GM19240 (cell line): ENCODE results near the gene CADM1.

Source experiments
- DNase-seq: peaks from one replicate; pipeline ENCODE4 v3.0.0; 2011; ENCODE audit warnings: low spot score; ENCODE audit not compliant: insufficient read length

Gene CADM1

DNA sequence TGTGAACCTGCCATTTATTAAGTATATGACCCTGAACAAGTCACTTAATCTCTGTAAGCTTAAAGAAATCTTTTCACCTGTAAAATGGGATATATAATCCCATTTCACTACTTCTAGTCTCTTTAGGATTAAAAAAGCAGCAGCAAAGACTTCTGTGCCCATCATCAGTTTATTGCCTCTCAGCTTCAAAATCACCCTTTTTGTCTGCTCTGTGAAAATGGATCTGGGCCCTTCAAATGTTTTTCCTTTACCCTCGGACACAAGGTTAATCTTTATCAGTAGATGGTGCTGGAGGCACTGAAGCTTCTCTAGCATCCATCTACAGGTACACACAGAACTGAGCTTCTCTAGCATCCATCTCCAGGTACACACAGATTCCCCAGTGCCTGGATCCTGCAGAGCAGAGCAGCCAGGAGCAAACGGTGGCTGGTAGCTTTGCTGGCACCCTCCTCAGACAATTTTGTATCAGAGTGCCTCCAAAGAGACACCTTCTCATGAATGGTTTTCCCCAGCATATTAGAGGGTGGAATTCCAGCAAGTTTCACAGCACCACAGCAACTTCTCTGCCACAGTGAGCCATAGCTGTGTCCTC is 56.8 kb downstream of the CADM1 start:
- DNase-seq = no peak

DNA sequence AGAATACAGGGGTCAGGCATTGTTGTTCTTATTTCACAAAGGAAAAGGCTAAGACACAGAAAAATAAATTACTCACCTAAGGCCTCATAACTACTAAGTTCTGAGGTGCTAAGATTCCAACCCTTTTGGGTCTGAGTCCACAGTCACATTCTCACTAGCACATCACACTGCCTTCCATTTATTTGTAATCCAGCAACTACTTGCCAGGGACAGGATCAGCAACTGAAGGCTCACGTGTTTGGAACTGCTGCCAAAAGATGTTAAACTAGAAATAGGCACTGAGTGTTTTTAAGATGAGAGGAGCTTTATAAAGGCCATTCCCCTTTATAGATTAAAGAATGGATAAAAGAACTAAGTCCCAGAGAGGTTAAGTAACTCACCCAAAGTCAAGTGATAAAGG is 58.0 kb downstream of the CADM1 start:
- DNase-seq = no peak

DNA sequence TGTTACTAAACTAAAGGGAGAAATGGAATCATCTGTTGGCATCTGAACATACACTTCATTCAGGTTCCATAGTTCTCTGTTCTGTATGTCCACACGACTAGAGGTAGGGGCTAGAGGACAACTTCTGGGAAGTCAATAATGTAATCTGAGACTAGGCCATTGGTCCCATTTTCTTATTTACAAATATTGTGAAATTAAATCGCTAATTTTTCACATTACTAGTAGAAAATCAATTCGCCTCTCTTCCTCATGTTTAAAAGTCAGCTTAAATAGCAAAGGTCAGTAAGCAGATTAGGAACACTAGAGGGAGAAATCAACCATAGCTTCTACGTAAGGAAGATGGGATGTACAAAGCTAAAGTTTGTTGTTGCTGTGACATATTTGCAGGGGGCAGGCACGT is 59.7 kb downstream of the CADM1 start:
- DNase-seq = no peak

DNA sequence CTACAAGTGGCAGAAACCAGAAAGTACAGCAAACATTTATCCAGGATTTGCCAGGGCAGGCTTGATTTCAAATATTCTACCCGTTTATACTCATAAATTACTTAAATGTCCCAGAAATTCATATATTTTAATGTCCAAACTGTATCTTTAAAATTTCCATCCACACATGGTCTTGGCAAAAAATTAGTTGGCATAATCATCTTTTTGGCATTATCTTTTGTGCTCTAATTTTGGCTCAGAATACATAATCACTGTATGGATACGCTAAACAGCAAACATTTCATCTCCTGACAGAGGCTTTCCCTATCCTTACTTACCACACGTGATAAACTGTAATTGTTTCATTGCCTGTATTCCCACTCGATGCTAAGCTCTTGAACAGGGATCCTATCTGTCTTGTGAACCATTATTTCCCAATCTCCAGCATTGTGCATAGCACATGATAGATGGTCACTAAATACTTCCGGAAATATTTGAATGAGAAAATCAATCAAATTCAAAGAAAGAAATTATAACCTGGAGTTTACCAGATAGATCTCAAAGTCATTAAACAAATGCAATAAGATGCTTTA is 64.2 kb downstream of the CADM1 start:
- DNase-seq = no peak

DNA sequence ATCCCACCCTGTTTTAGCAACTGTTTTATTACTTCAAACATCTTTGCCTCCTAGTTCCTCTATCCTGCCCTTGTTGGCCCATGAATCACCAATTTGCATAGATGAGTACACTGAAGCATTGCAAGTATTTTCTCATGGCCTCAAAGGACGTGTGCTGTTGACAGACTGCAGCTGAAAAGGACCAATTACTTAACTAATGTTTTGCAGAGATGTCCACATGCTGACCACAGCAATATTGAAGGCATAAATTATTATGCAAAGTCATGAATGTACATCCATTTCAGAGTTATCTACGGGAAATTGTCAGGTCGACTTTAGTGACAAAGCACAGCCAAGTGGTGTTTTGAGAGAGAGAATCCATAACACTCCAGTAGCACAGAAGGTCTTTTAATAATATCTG is 64.8 kb downstream of the CADM1 start:
- DNase-seq = no peak

DNA sequence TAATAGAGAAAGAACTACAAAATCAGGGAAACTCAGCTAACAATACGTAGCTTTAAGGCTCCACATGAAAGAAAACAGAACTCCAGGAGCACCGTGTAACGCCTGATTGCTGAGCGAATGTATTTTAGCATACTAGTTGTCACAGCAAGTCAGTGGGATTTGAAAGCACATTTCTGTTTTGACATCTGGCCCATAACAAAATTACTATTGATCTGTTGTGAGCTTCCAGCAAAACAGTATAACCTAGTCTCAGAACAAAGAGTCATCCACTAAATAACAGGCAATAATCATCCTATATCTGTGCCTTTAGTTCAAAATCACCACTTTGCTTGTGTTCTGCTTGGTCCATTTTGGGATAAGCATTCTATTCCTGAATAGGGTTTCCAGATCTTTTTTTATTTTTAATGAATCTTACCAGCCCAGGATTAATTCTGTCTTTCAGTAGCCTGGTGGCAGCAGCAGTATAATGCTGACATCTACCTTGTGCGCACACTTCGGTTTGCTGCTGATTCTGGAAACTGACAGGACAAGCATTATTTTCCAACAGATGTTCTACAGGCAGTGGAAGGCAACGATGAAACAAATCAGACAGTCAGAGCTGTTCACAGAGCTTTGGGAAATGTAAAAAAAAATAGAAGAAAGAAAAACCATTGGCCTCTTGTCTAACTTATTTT is 66.2 kb downstream of the CADM1 start:
- no peak for DNase-seq

DNA sequence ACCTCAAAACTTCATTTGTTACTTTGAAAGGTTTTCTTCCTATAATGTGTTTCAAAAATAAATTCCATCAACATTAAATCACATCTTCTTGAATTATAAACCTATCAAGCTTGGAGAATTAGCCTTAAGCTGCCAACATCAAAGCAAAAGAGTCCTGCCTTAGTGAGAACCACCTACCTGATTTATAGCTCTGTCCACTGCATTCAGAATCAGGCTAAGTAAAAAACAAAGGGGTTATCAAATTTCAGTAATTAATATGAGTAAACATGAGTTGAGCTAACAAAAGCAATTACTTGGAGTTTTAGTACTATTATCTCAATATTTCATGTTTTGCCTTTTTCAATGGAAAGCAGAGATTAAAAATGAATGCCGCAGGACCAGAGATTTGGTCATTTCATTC is 73.9 kb downstream of the CADM1 start:
- DNase-seq = no peak

DNA sequence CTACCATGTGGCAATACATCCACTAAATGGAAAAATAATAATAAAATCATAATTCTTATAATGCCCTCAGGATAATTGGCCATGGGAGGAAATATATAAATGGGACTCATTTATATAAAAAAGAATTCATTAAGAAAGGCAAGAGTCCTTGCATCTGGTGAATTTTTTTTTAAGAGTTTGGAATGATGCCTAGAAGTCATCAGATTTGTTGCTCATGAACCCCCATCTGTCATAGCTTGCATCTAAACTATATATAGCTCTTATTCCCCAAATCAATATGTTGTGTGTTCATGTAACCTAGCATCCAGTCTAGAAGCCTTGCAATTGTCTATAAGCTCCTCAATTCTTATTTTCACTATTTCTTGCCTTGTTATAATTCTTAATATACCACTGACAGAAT is 75.9 kb downstream of the CADM1 start:
- no peak for DNase-seq

DNA sequence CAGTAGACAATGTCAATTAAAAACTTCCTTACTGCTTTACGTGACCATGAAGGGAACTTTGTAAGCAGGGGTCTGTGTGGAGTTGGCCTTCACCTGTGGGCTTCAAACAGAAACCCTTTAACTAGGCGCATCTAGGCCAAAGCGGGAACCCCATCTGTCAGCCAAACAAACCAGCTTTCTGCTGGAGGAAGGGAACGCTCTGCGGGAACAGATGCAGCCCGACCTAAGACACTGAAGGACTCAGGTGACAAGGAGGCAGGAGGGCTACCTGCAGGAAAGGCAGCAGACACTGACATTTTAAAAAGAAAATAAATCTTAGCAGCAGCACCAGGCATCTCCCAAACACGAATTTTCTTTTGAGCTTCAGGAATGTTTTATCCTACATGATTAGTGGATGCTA is 78.4 kb downstream of the CADM1 start:
- DNase-seq = no peak

DNA sequence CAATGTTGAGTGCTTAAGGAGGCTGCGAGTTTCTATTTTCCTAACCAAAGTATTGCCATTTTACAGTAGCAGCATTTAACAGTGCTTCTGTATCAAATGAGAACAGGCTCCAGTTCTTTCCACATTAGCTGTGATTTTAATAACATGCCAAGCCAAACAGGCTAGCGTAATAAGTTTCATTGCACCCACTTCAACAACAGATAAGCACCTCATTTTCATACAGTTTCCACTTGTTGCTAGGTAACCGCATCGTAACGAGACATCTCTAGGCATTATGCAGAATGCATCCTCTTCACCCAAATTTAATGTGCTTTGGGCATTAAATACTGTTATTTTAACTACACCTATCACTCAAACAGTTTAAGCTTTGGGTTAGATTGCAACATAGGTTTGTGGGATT is 79.0 kb downstream of the CADM1 start:
- no peak for DNase-seq

DNA sequence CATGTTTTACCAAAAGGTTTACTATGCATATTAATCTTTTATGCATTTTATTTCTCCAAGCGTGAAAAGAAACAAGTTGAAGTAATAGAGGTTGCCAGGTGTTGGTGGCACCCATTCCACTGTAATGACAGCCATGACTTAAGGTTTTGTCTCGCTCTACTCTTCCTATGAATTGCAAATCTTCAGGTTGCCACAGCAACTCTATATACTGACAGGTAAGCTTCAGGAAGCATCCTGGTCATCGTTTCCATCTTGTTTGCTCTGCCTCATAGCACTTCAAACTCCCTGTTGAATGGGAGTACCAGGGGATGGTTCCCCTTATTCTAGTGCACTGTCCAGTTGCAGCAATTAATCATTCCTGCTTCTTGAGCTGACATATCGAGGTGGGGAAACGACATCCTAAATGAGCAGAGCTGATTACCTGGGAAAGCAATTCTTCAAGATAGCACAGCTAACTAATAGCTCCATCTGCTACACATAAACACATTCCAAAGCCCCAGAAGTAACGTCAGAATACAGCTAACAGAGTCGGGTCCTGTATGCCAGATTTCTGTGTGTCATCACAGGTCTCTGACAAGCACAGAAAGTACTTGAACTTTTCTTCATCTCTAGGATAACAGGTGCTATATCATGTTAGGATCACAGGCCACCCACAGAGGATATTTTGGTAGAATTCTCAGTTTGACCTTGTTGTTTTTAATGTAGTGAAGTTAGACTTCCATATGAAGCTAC is 80.3 kb downstream of the CADM1 start:
- no peak for DNase-seq

DNA sequence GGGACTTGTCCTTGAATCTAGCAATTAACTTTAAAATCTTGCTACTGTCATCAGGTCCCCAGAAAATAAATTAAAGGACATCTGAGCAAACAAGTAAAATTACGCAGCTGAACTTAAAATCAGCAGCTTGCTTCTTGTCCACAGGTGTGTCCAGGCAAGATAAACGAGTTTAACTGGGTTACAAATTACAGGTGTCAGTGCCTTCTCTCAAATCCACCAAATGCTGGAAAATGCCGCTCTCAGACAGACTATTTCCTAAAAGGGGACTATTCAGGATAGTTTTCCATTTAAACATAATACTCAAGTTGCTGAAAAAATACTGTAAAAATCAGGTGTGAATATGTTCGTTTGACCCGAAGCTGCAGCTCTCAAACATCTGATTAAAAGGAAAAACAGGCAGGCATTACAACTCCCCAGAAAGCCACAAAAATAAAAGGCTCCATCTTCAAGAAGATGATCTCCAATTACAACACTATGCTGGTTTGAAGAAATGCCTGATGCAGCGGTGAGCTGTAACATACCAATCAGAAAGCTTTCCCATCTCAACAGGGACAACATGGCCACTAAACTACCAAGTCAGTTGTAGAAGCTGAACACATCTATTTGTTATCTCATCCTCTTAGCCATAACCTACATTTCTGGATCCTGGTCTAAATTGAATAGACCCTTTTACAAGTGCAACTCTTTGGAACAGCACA is 82.1 kb downstream of the CADM1 start:
- no peak for DNase-seq

DNA sequence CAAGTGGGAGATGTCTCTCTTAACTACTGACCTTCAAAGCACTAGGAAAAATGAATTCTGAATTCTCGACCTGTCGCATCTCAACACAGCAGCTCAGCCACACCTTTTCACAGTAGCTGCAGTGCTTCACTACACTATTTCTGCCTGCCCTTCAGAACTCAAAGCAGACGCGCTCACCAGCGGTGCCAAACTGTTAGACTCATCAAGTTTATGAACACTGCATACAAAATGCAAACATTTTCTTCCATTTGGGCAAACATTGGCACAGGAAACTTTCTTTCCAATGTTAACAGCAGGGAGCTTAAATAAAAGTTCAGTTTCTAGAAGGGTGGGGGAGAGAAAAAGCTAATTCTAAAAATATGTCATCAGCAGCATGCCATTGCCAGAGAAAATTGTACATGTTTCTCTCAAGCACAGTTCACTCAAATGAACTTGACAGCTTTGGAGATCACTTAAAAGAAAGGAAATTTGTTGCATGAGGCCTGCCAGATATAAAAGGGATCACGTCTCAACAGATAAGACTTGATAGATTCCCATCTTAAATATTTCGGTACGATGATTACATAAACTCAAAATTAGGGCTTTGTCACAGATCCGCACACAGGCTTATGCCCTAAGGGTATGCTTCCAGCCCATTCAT is 82.7 kb downstream of the CADM1 start:
- DNase-seq = no peak

DNA sequence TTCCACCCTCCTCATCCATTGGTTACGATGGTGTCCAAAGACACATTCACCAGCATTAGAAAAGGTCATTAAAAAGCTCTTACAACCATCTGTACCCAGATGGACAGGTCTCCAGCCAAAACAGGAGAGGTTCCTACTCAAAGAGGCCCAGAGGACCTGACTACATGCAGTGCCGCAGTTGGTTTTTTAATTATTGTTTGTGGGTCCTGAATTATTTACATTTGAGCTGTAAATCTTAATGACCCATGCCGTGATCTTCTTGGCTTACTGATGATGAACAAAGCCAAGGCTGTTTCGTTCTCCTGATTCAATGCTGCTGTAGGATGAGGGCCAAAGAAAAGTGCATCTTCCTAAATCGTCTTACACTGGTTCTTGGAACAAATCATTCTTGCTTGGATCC is 83.7 kb downstream of the CADM1 start:
- no peak for DNase-seq

DNA sequence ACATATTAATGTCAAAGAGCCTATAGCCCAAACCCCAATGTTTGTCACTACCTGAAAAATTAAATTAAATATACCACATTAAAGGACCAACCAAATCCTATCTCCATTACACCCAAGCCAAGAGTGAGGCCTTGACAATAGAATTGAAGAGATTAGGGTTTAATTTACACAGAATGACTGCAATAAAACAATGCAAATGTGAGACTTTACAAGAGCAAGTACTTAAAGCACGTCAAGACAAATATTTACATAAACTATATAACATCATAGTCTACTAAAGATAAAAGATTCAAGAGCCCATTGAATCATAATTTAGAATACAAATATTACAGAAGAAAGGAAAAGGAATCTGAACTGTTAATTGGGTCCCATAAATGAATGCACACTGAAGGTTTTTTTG is 85.6 kb downstream of the CADM1 start:
- DNase-seq = no peak

DNA sequence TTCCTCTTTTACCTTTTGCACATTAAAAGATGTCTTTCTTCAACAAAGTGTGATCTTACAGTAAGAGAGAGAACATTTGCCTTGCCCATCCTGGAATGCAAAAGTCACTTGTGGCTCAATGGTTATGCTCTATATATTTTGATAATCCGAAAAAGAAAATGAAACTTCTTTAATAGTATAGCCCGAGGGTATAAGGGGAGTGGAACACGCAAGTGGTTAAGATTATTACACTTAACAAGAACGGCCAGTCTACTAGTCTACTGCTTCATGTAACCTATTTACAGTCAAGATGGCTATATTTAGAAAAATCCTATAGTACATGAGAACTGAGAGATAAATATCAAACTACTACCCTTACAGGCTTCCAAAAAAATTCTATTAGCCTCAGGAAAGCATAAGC is 86.1 kb downstream of the CADM1 start:
- no peak for DNase-seq

DNA sequence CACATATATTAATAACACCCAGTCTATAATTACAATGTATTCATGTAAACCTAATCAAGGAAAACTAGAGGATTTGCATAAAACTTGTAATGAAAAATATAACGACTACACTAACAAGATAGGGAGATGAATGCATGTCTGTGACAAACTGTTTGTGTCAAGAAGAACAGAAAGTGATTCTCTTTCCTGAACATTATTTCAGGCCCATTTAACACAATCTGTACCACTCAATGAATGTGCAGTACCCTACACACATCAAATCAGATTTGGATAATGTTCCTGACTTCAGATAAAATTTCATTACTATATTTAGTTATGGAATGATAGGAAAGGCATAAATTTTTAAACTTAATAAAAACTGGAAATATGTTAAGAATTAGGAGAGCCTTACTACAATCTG is 93.1 kb downstream of the CADM1 start:
- DNase-seq = no peak

DNA sequence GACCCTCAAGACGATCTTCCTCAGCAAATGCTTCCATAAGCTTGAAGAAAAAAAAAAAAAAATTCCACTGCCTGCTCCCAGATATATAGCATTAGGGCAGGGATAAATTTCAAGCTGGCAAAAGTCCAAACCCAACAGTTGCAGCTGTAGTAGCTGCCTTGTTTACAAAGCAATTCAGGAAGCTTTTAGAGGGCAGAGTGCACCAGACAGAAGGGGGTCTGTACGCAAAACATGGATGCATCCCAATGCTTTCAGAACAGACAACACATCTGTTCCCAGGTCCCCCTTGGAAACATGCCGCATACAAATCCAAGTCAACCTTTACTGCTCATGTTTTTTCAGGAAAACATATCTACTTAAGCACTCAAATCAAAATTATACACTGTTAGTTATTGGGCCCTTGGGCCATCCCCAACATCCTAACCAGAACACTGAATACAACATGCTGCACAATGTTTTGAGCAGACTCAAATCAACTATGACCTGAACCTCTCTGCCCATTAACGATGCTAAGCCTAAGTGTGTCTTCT is 94.5 kb downstream of the CADM1 start:
- DNase-seq = no peak

DNA sequence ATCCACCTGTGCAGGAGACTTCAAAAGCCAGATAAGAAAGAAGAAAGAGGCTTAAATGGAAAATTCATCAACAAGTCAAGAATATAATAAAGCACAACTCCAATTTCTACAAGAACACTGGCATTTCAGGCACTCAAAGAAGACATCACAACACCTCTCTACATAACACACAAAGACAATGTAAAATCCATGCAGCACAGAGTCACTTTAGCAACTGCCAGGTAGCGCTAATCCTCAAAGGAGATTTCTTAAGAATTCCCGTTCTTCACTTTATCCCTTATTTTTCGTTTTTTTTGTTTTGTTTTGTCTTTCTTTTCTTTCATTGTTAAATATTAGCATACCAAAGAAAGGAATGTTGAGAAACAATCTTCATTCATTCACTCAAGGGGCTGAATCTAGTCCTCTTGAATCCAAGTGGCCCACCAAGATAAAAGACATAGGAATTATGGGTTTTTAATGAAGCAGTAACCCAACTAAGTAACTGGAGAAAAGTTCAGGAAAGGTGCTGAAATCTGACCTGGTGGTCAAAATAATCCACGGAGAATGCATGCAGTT is 95.0 kb downstream of the CADM1 start:
- DNase-seq = no peak

DNA sequence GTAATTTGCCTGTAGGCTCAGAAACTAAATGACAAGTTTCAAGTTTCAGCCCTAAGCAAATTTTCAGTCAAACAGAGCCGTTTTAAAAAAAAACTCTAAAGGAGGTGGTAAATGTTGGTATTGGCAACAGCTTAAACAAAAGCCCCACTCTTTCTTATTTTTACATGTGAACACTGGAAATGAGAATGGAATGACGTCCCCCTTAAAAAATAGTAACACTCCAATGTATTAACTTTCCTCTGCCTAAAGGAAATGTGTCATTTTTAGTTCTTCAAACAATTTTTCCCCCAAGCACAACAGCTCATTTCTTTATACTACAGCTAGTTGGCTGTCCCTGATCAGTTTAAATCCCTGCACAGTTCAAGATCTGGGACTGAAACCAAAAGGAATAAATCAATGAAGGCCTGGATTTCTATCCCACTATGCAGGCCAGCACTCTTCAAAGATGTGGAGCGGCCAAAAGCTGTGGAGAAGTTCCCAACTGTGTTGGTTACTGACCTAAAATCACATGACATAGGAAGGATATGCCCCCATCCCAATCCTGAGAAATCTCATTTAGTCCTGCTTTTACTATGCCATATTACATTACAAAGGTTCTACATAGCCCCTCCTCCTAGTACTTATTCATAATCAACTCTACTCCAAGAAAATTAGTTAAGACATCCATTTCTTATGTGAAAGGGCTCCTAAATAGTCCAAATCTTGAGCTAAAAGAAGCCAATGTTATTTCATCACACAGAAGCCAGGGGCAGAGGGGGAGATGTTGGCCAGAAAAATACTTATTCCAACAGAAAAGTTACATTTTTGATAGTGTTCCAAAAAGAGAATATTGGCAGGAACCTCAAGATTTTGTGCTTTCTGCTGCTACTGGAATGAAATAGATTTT is 95.9 kb downstream of the CADM1 start:
- no peak for DNase-seq
